K562 (cell line): ENCODE results near the gene RUNDC1. TPM values are rescaled to one million over a fixed set of nuclear protein-coding genes. Genes with fewer than 3 reads are reported as not detected.

Experiments
- BACH1 ChIP-seq: fragments of 200-800 bp; sonication (Bioruptor generic); IDR thresholded peaks from 2 replicates; pipeline ENCODE4 v1.6.1; 2016; ENCODE audit warnings: missing genetic modification characterization, missing compliant biosample characterization
- CSDE1 ChIP-seq, 2 experiments: fragments of 450-650 bp; IDR thresholded peaks; 2 replicates each; pipeline ENCODE4 v1.6.1; 2016; ENCODE audit warnings: mild to moderate bottlenecking in 1 of 2
- ELF2 ChIP-seq: fragments of 250-450 bp; sonication (Bioruptor Pico); IDR thresholded peaks from 2 replicates; pipeline ENCODE4 v1.5.0; 2021; ENCODE audit warnings: mild to moderate bottlenecking
- ELF4 ChIP-seq: fragments of 450-650 bp; formaldehyde crosslinking; IDR thresholded peaks from 2 replicates; pipeline ENCODE4 v1.4.0; 2022; ENCODE audit warnings: missing genetic modification characterization
- FOSL1 ChIP-seq: fragments of 200-800 bp; sonication (Bioruptor generic); conservative IDR thresholded peaks from 2 replicates; pipeline ENCODE4 v1.6.1; 2016; ENCODE audit warnings: missing genetic modification characterization, missing compliant biosample characterization
- FOXM1 ChIP-seq, 2 experiments: fragments of 450-650 bp in 1 of 2; sonication (generic) in 1 of 2; formaldehyde crosslinking in 1 of 2; IDR thresholded peaks; 2 replicates each; pipeline versions ENCODE4 v1.6.1 to v1.9.0; 2017 to 2022; ENCODE audit warnings: low read depth in 2 of 2, mild to moderate bottlenecking in 2 of 2, missing genetic modification reagents in 1 of 2, moderate library complexity in 1 of 2
- HDAC3 ChIP-seq: fragments of 450-650 bp; IDR thresholded peaks from 2 replicates; pipeline ENCODE4 v1.6.1; 2018; ENCODE audit warnings: borderline replicate concordance, mild to moderate bottlenecking, moderate library complexity; ENCODE audit not compliant: partially characterized antibody
- NFRKB ChIP-seq: fragments of 450-650 bp; IDR thresholded peaks from 2 replicates; pipeline ENCODE4 v1.6.1; 2016; ENCODE audit warnings: low read depth
- NFYB ChIP-seq: IDR thresholded peaks from 2 replicates; pipeline ENCODE4 v1.6.1; 2011; ENCODE audit warnings: mild to moderate bottlenecking, moderate library complexity; ENCODE audit not compliant: insufficient read length; ENCODE audit errors: extremely low read depth
- RBM22 ChIP-seq: fragments of 200-400 bp; formaldehyde crosslinking; IDR thresholded peaks from 2 replicates; pipeline ENCODE4 v1.6.1; 2018; ENCODE audit warnings: low read length, low read depth; ENCODE audit not compliant: poor library complexity, severe bottlenecking
- RERE ChIP-seq: sonication (generic); formaldehyde crosslinking; IDR thresholded peaks from 2 replicates; pipeline ENCODE4 v1.8.0; 2023; ENCODE audit warnings: missing genetic modification reagents, mild to moderate bottlenecking, borderline replicate concordance
- TAL1 ChIP-seq: fragments of 450-650 bp; IDR thresholded peaks from 2 replicates; pipeline ENCODE4 v1.6.1; 2016; ENCODE audit warnings: mild to moderate bottlenecking
- TCF3 ChIP-seq: sonication (generic); formaldehyde crosslinking; IDR thresholded peaks from 2 replicates; pipeline ENCODE4 v1.4.0; 2020; ENCODE audit warnings: mild to moderate bottlenecking, missing genetic modification reagents
- TEAD2 ChIP-seq: fragments of 450-650 bp; IDR thresholded peaks from 2 replicates; pipeline ENCODE4 v1.6.1; 2016; ENCODE audit warnings: missing genetic modification characterization, control low read depth, missing compliant biosample characterization
- YY1 ChIP-seq, 3 experiments: IDR thresholded peaks; 2 replicates each; pipeline ENCODE4 v1.6.1; 2011; ENCODE audit warnings: low read length in 2 of 3, mild to moderate bottlenecking in 2 of 3, moderate library complexity in 2 of 3, borderline replicate concordance in 1 of 3, control low read depth in 1 of 3, low read depth in 1 of 3; ENCODE audit not compliant: insufficient read depth in 3 of 3, insufficient replicate concordance in 2 of 3, control insufficient read depth in 1 of 3, insufficient read length in 1 of 3; ENCODE audit errors: extremely low read depth in 1 of 3
- ZNF561 ChIP-seq: fragments of 450-650 bp; formaldehyde crosslinking; conservative IDR thresholded peaks from 2 replicates; pipeline ENCODE4 v1.4.0; 2020; ENCODE audit warnings: mild to moderate bottlenecking, moderate library complexity
- polyA plus RNA-seq, 8 experiments: library from polyadenylated mRNA; depleted of rRNA in 4 of 8; stranded (reverse) in 5 of 8; unstranded in 3 of 8; fragments of >200 nt; fragmentation: Nextera tagmentation in 2 of 8; fragmentation: Illumina TruSeq in 1 of 8; extraction: Ambion mirVana in 2 of 8; extraction: Trizol in 1 of 8; gene quantifications; 2 replicates each; pipeline versions ENCODE4 v1.2.1 to v1.2.3, GENCODE V29; 2011 to 2014; ENCODE audit warnings: inconsistent platforms in 1 of 8, missing spikeins in 1 of 8
- total RNA-seq, 7 experiments: library from RNA; depleted of rRNA in 6 of 7; stranded (reverse); fragments of >200 nt in 6 of 7; fragmentation: Illumina TruSeq in 2 of 7; extraction: Trizol in 2 of 7; gene quantifications; 2 replicates each; pipeline versions ENCODE4 v1.2.1 to v1.2.3, GENCODE V29; 2011 to 2021; ENCODE audit warnings: low replicate concordance in 1 of 7
- TF ChIP-seq, protein P1 (sequence below): fragments of 250-450 bp; sonication (Bioruptor Pico); IDR thresholded peaks from 2 replicates; pipeline ENCODE4 v1.8.0; 2021; ENCODE audit warnings: mild to moderate bottlenecking, moderate library complexity
- TF ChIP-seq, protein P2 (sequence below): fragments of 450-650 bp; IDR thresholded peaks from one replicate; pipeline ENCODE4 v1.6.1; 2018; ENCODE audit warnings: mild to moderate bottlenecking, moderate library complexity; ENCODE audit not compliant: partially characterized antibody

Gene RUNDC1
- total and polyA plus RNA-seq, 9 of the 15 experiments (the other 6 are each of a cell fraction or from before 2014, with no cell fraction given), result 3.4 to 12.6 (median 9.4) TPM

DNA sequence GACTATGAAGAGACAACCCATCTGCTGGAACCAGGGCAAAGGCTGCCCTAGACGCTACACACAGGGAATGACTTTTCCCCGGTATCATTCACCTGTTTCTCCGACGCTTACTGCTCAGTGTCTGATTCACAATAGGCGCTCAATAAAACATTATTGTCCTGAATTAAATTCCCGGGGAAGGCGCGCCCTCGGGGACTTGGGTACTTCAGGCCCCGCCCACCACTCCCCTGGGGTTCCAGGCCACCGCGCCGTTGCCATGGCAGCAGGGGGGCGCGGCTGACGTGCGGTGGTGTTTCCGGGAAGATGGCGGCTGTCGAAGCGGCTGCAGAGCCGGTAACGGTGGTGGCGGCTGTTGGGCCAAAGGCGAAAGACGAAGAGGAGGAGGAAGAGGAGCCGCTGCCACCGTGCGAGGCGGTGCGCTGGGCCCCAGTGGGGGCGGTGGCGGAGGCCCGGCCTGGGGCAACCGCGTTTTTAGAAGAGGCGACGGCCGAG is at the start of gene RUNDC1 (continued):
- TF ChIP-seq RERE (CRISPR knock-in tag) (no peak), YY1 (IDR thresholded peaks at IDR 0.05; ENCODE audit: borderline replicate concordance in 1 of 3, control insufficient read depth in 1 of 3, extremely low read depth in 1 of 3, insufficient read depth in 3 of 3, insufficient read length in 1 of 3, insufficient replicate concordance in 2 of 3, low read depth in 1 of 3, low read length in 2 of 3) (peak; percentile 77 to 97 (median 96)), TCF3 (no peak), TEAD2 (tag) (no peak), HDAC3 (no peak), ZNF561 (no peak), CSDE1 (IDR thresholded peaks at IDR 0.05) (peak in 1 of 2 experiments; percentile 92; a peak in 2 of 4 replicates), ELF4 (CRISPR knock-in tag) (peak; percentile 74; the same call in 1 of the 2 replicates), RBM22 (peak; percentile 97), ELF2 (CRISPR knock-in tag) (peak; percentile 95), NFYB (no peak), TAL1 (0 out of 2 replicates have a peak, but pooled peaks have one; percentile 3), FOSL1 (no peak), BACH1 (no peak), NFRKB (0 out of 2 replicates have a peak, but pooled peaks have one; percentile 28), FOXM1 (IDR thresholded peaks at IDR 0.05; ENCODE audit: low read depth) (no peak), FOXM1 (CRISPR knock-in tag; IDR thresholded peaks at IDR 0.05; ENCODE audit: low read depth) (no peak)
- TF ChIP-seq, protein P1, sequence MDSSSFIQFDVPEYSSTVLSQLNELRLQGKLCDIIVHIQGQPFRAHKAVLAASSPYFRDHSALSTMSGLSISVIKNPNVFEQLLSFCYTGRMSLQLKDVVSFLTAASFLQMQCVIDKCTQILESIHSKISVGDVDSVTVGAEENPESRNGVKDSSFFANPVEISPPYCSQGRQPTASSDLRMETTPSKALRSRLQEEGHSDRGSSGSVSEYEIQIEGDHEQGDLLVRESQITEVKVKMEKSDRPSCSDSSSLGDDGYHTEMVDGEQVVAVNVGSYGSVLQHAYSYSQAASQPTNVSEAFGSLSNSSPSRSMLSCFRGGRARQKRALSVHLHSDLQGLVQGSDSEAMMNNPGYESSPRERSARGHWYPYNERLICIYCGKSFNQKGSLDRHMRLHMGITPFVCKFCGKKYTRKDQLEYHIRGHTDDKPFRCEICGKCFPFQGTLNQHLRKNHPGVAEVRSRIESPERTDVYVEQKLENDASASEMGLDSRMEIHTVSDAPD (CRISPR knock-in tag), result no peak
- TF ChIP-seq, protein P2, sequence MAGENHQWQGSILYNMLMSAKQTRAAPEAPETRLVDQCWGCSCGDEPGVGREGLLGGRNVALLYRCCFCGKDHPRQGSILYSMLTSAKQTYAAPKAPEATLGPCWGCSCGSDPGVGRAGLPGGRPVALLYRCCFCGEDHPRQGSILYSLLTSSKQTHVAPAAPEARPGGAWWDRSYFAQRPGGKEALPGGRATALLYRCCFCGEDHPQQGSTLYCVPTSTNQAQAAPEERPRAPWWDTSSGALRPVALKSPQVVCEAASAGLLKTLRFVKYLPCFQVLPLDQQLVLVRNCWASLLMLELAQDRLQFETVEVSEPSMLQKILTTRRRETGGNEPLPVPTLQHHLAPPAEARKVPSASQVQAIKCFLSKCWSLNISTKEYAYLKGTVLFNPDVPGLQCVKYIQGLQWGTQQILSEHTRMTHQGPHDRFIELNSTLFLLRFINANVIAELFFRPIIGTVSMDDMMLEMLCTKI, result no peak
